SK-N-SH treated with all-trans-retinoic acid at 6 μM for 48 hours (cell line): ENCODE data around the gene DDX39A.

Experiments used
- ESRRG ChIP-seq: fragments of 250-450 bp; sonication (Bioruptor Pico); IDR thresholded peaks from 2 replicates; pipeline ENCODE4 v1.6.1; 2021; ENCODE audit warnings: mild to moderate bottlenecking
- TF ChIP-seq, protein P1 (sequence below): fragments of 250-450 bp; sonication (Bioruptor Pico); IDR thresholded peaks from 2 replicates; pipeline ENCODE4 v1.8.0; 2020; ENCODE audit warnings: mild to moderate bottlenecking, moderate library complexity, borderline replicate concordance

DNA sequence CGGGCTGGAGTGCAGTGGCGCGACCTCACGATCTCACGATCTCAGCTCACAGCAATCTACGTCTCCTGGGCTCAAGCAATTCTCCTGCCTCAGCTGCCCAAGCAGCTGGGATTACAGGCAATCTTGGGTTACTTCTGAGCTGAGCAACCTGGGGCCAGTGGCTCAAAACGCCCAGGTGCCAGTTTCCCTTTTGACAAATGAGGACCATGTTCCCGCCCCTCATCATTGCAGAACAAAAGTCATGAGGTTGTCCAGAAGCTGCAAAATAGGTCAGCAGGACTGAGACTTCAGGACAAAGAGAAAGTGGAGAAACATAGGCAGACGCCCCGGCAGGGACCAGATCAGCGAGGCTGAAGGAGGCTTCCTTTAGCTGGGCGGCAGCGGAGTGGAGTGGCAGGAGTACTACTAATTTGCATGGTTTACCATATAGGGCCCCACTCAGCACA is 41.2 kb downstream of the DDX39A start:
- TF ChIP-seq, protein P1, sequence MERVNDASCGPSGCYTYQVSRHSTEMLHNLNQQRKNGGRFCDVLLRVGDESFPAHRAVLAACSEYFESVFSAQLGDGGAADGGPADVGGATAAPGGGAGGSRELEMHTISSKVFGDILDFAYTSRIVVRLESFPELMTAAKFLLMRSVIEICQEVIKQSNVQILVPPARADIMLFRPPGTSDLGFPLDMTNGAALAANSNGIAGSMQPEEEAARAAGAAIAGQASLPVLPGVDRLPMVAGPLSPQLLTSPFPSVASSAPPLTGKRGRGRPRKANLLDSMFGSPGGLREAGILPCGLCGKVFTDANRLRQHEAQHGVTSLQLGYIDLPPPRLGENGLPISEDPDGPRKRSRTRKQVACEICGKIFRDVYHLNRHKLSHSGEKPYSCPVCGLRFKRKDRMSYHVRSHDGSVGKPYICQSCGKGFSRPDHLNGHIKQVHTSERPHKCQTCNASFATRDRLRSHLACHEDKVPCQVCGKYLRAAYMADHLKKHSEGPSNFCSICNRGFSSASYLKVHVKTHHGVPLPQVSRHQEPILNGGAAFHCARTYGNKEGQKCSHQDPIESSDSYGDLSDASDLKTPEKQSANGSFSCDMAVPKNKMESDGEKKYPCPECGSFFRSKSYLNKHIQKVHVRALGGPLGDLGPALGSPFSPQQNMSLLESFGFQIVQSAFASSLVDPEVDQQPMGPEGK (CRISPR knock-in tag), result no peak
- no peak for TF ChIP-seq ESRRG (CRISPR knock-in tag)
